Memory B cell (primary cell): ENCODE data around the gene PPP2R5A.

ENCODE experiments used
- ATAC-seq: fragments of 150-1000 bp; cut with Tn5 transposase; 2 replicates; pipeline ENCODE4 v1.10.0; 2021; ENCODE audit warnings: low read depth, mild to moderate bottlenecking, moderate library complexity
- DNase-seq, 2 donors: peaks; one replicate each; pipeline ENCODE4 v3.0.0; 2022; ENCODE audit warnings: low spot score in 2 of 2
- H3K27ac Mint-ChIP-seq: one replicate; pipeline ENCODE4 v1.8.0; 2022; ENCODE audit warnings: mild to moderate bottlenecking, moderate library complexity, mixed read lengths
- H3K27me3 Mint-ChIP-seq: one replicate; pipeline ENCODE4 v1.8.0; 2022; ENCODE audit warnings: mixed read lengths
- H3K36me3 Mint-ChIP-seq: one replicate; pipeline ENCODE4 v1.8.0; 2022; ENCODE audit warnings: mild to moderate bottlenecking, mixed read lengths
- H3K4me1 Mint-ChIP-seq: one replicate; pipeline ENCODE4 v1.8.0; 2022; ENCODE audit warnings: mixed read lengths
- H3K4me3 Mint-ChIP-seq: one replicate; pipeline ENCODE4 v1.8.0; 2022; ENCODE audit warnings: mild to moderate bottlenecking, moderate library complexity, mixed read lengths
- H3K9me3 Mint-ChIP-seq: one replicate; pipeline ENCODE4 v1.8.0; 2022; ENCODE audit warnings: mixed read lengths

Gene PPP2R5A

GRCh38 chr1:212255705-212256307 is 29.4 kb upstream of the PPP2R5A start:
- H3K9me3 Mint-ChIP-seq = peaks cover 4% of the 10 kb centered on the region
- peak overlapping the region; percentile 70 for H3K4me3 Mint-ChIP-seq
- no peaks in the 10 kb centered on the region for H3K27me3 Mint-ChIP-seq
- ATAC-seq = peak; percentile 39
- H3K4me1 Mint-ChIP-seq = peaks cover 35% of the 10 kb centered on the region
- no peak for DNase-seq
- no peaks in the 10 kb centered on the region for H3K36me3 Mint-ChIP-seq
- peak overlapping the region; percentile 89 for H3K27ac Mint-ChIP-seq

- ATAC-seq (peak; percentile 69), DNase-seq (no peak)
- peaks cover 4% of the 10 kb centered on the region for H3K9me3 Mint-ChIP-seq
- no peaks in the 10 kb centered on the region for H3K36me3 Mint-ChIP-seq
- peak overlapping the region; percentile 89 for H3K27ac Mint-ChIP-seq
- H3K4me1 Mint-ChIP-seq = peaks cover 37% of the 10 kb centered on the region
- H3K4me3 Mint-ChIP-seq = peak overlapping the region; percentile 70
- H3K27me3 Mint-ChIP-seq = no peaks in the 10 kb centered on the region
These were observed 28.8 kb upstream of the PPP2R5A start for GRCh38 chr1:212256369-212256768.

GRCh38 chr1:212257157-212257556 is 28.1 kb upstream of the PPP2R5A start:
- ATAC-seq (no peak), DNase-seq (no peak)
- Mint-ChIP-seq H3K4me3 (no peak overlapping the region), H3K27me3 (no peaks in the 10 kb centered on the region), H3K4me1 (peaks cover 37% of the 10 kb centered on the region), H3K9me3 (peaks cover 4% of the 10 kb centered on the region), H3K36me3 (no peaks in the 10 kb centered on the region), H3K27ac (peak overlapping the region; percentile 89)

GRCh38 chr1:212259693-212260480 is 25.3 kb upstream of the PPP2R5A start:
- H3K27me3 Mint-ChIP-seq = no peaks in the 10 kb centered on the region
- peak overlapping the region; percentile 5 for H3K27ac Mint-ChIP-seq
- no peak for ATAC-seq
- H3K36me3 Mint-ChIP-seq = no peaks in the 10 kb centered on the region
- peaks cover 4% of the 10 kb centered on the region for H3K9me3 Mint-ChIP-seq
- H3K4me3 Mint-ChIP-seq = no peak overlapping the region
- no peak for DNase-seq
- H3K4me1 Mint-ChIP-seq = peaks cover 31% of the 10 kb centered on the region

- peaks cover 4% of the 10 kb centered on the region for H3K9me3 Mint-ChIP-seq
- peak overlapping the region; percentile 11 for H3K27ac Mint-ChIP-seq
- ATAC-seq = no peak
- H3K4me1 Mint-ChIP-seq = peaks cover 22% of the 10 kb centered on the region
- H3K4me3 Mint-ChIP-seq = no peak overlapping the region
- H3K27me3 Mint-ChIP-seq = no peaks in the 10 kb centered on the region
- no peak for DNase-seq
- H3K36me3 Mint-ChIP-seq = no peaks in the 10 kb centered on the region
These were observed 24.5 kb upstream of the PPP2R5A start for GRCh38 chr1:212260557-212261355.

GRCh38 chr1:212261361-212261929 is 23.8 kb upstream of the PPP2R5A start:
- ATAC-seq (no peak), DNase-seq (no peak)
- H3K4me3 Mint-ChIP-seq = no peak overlapping the region
- no peaks in the 10 kb centered on the region for H3K36me3 Mint-ChIP-seq
- H3K27ac Mint-ChIP-seq = peak overlapping the region; percentile 11
- H3K4me1 Mint-ChIP-seq = peaks cover 15% of the 10 kb centered on the region
- H3K27me3 Mint-ChIP-seq = no peaks in the 10 kb centered on the region
- peaks cover 4% of the 10 kb centered on the region for H3K9me3 Mint-ChIP-seq

- Mint-ChIP-seq H3K27ac (no peak overlapping the region), H3K4me1 (peaks cover 9% of the 10 kb centered on the region), H3K27me3 (no peaks in the 10 kb centered on the region), H3K4me3 (no peak overlapping the region), H3K36me3 (no peaks in the 10 kb centered on the region), H3K9me3 (no peaks in the 10 kb centered on the region)
- DNase-seq (no peak), ATAC-seq (no peak)
These were observed 18.2 kb upstream of the PPP2R5A start for GRCh38 chr1:212267017-212267416.

GRCh38 chr1:212267460-212267859 is 17.8 kb upstream of the PPP2R5A start:
- DNase-seq = no peak
- Mint-ChIP-seq H3K4me1 (peaks cover 9% of the 10 kb centered on the region), H3K9me3 (no peaks in the 10 kb centered on the region), H3K4me3 (no peak overlapping the region), H3K27me3 (no peaks in the 10 kb centered on the region), H3K36me3 (no peaks in the 10 kb centered on the region), H3K27ac (no peak overlapping the region)
- no peak for ATAC-seq

- no peaks in the 10 kb centered on the region for H3K36me3 Mint-ChIP-seq
- H3K27ac Mint-ChIP-seq = no peak overlapping the region
- no peak for ATAC-seq
- H3K4me1 Mint-ChIP-seq = peaks cover 9% of the 10 kb centered on the region
- H3K4me3 Mint-ChIP-seq = no peak overlapping the region
- no peaks in the 10 kb centered on the region for H3K27me3 Mint-ChIP-seq
- no peaks in the 10 kb centered on the region for H3K9me3 Mint-ChIP-seq
- DNase-seq = no peak
These were observed 15.9 kb upstream of the PPP2R5A start for GRCh38 chr1:212269306-212269705.

- no peak for DNase-seq
- Mint-ChIP-seq H3K27ac (no peak overlapping the region), H3K4me3 (no peak overlapping the region), H3K4me1 (peaks cover 9% of the 10 kb centered on the region), H3K36me3 (no peaks in the 10 kb centered on the region), H3K9me3 (no peaks in the 10 kb centered on the region), H3K27me3 (no peaks in the 10 kb centered on the region)
- no peak for ATAC-seq
These were observed 14.6 kb upstream of the PPP2R5A start for GRCh38 chr1:212270564-212270963.

- DNase-seq (no peak), ATAC-seq (no peak)
- H3K4me1 Mint-ChIP-seq = peaks cover 9% of the 10 kb centered on the region
- H3K36me3 Mint-ChIP-seq = no peaks in the 10 kb centered on the region
- no peaks in the 10 kb centered on the region for H3K27me3 Mint-ChIP-seq
- no peak overlapping the region for H3K27ac Mint-ChIP-seq
- H3K9me3 Mint-ChIP-seq = no peaks in the 10 kb centered on the region
- no peak overlapping the region for H3K4me3 Mint-ChIP-seq
These were observed 14.0 kb upstream of the PPP2R5A start for GRCh38 chr1:212271234-212271633.

GRCh38 chr1:212271823-212272485 is 13.3 kb upstream of the PPP2R5A start:
- Mint-ChIP-seq H3K27me3 (no peaks in the 10 kb centered on the region), H3K9me3 (no peaks in the 10 kb centered on the region), H3K27ac (no peak overlapping the region), H3K4me1 (peaks cover 9% of the 10 kb centered on the region), H3K4me3 (no peak overlapping the region), H3K36me3 (no peaks in the 10 kb centered on the region)
- DNase-seq = no peak
- no peak for ATAC-seq

- H3K27me3 Mint-ChIP-seq = no peaks in the 10 kb centered on the region
- ATAC-seq (no peak), DNase-seq (no peak)
- H3K27ac Mint-ChIP-seq = no peak overlapping the region
- peaks cover 4% of the 10 kb centered on the region for H3K4me1 Mint-ChIP-seq
- no peak overlapping the region for H3K4me3 Mint-ChIP-seq
- no peaks in the 10 kb centered on the region for H3K9me3 Mint-ChIP-seq
- H3K36me3 Mint-ChIP-seq = peaks cover 2% of the 10 kb centered on the region
These were observed 3.6 kb upstream of the PPP2R5A start for GRCh38 chr1:212281590-212281989.
